Colonic mucosa (tissue), 4 donors: Measurements from ENCODE around the gene AVEN. TPM values are rescaled to one million over a fixed set of nuclear protein-coding genes. Genes with fewer than 3 reads are reported as not detected.

Source experiments
- DNase-seq: peaks from one replicate; pipeline ENCODE4 v3.0.0-alpha.2; 2020
- H3K27ac ChIP-seq: fragments of 200-600 bp; one replicate; pipeline ENCODE4 v1.8.0; 2021
- H3K27me3 ChIP-seq: fragments of 200-600 bp; one replicate; pipeline ENCODE4 v1.8.0; 2021
- H3K36me3 ChIP-seq: fragments of 200-600 bp; one replicate; pipeline ENCODE4 v1.8.0; 2021
- H3K4me1 ChIP-seq: fragments of 200-600 bp; one replicate; pipeline ENCODE4 v1.8.0; 2021; ENCODE audit warnings: mild to moderate bottlenecking
- H3K4me3 ChIP-seq: fragments of 200-600 bp; one replicate; pipeline ENCODE4 v1.8.0; 2021
- H3K9ac ChIP-seq, 2 donors: one replicate each; pipeline ENCODE4 v1.7.0; 2013; ENCODE audit warnings: control low read depth in 2 of 2, low read depth in 2 of 2, low read length in 2 of 2
- H3K9me3 ChIP-seq: fragments of 200-600 bp; one replicate; pipeline ENCODE4 v1.8.0; 2021
- CTCF ChIP-seq: fragments of 200-600 bp; IDR thresholded peaks from one replicate; pipeline ENCODE4 v1.8.0; 2022; ENCODE audit warnings: antibody characterized with exemption, mild to moderate bottlenecking
- intact Hi-C: fragments of 100-400 bp; cut with DNase I; formaldehyde crosslinking; loops from one replicate; pipeline ENCODE4 v1.14.1; 2022
- total RNA-seq, 2 donors: library from RNA; stranded (reverse); fragmentation: NEBNext Ultra II Directional in 1 of 2; extraction: Animal tissue kit (Norgen Biotek cat#: 25700) in 1 of 2; gene quantifications; one replicate each; pipeline ENCODE4 v1.2.1, GENCODE V29; 2021
- donor health status: healthy.
- donor health status: DM: no; HTN: no; CAD: no.
- donor health status: DM: no; HTN: no; CAD: no.

The AVEN gene
- total RNA-seq, 2 donors from 2014 or later = 10.0 to 13.9 TPM

- intact Hi-C loops = no loop called here
- no peak for TF ChIP-seq CTCF
- no peaks in the 10 kb centered on the region for H3K36me3 ChIP-seq
- H3K4me1 ChIP-seq = no peaks in the 10 kb centered on the region
- H3K9me3 ChIP-seq = no peaks in the 10 kb centered on the region
- no peak overlapping the region for H3K4me3 ChIP-seq
- DNase-seq = no peak
- no peak overlapping the region for H3K27ac ChIP-seq
- no peaks in the 10 kb centered on the region for H3K27me3 ChIP-seq
- no peak overlapping the region for H3K9ac ChIP-seq
Measured at GRCh38 chr15:33852094-33852493, 186.9 kb downstream of the AVEN start.

- no peak overlapping the region for H3K9ac ChIP-seq
- H3K27ac ChIP-seq = no peak overlapping the region
- H3K27me3 ChIP-seq = no peaks in the 10 kb centered on the region
- no peak for TF ChIP-seq CTCF
- intact Hi-C loops = no loop called here
- H3K4me1 ChIP-seq = no peaks in the 10 kb centered on the region
- no peaks in the 10 kb centered on the region for H3K9me3 ChIP-seq
- H3K4me3 ChIP-seq = no peak overlapping the region
- H3K36me3 ChIP-seq = no peaks in the 10 kb centered on the region
- no peak for DNase-seq
Measured at GRCh38 chr15:33851079-33851478, 187.9 kb downstream of the AVEN start.

GRCh38 chr15:33848011-33848410, 191.0 kb downstream of the AVEN start:
- H3K9ac ChIP-seq = no peak overlapping the region
- no peaks in the 10 kb centered on the region for H3K36me3 ChIP-seq
- H3K9me3 ChIP-seq = no peaks in the 10 kb centered on the region
- H3K27ac ChIP-seq = no peak overlapping the region
- H3K4me3 ChIP-seq = no peak overlapping the region
- intact Hi-C loops = no loop called here
- H3K4me1 ChIP-seq = no peaks in the 10 kb centered on the region
- H3K27me3 ChIP-seq = no peaks in the 10 kb centered on the region
- TF ChIP-seq CTCF = no peak
- no peak for DNase-seq

GRCh38 chr15:33846862-33847261, 192.1 kb downstream of the AVEN start:
- H3K9ac ChIP-seq = no peak overlapping the region
- H3K36me3 ChIP-seq = no peaks in the 10 kb centered on the region
- H3K4me1 ChIP-seq = no peaks in the 10 kb centered on the region
- no peaks in the 10 kb centered on the region for H3K27me3 ChIP-seq
- no peak for DNase-seq
- H3K27ac ChIP-seq = no peak overlapping the region
- no peak overlapping the region for H3K4me3 ChIP-seq
- TF ChIP-seq CTCF = no peak
- intact Hi-C loops = no loop called here
- no peaks in the 10 kb centered on the region for H3K9me3 ChIP-seq

- Histone ChIP-seq H3K27me3 (no peaks in the 10 kb centered on the region), H3K4me3 (no peak overlapping the region), H3K36me3 (no peaks in the 10 kb centered on the region), H3K9ac (no peak overlapping the region), H3K9me3 (no peaks in the 10 kb centered on the region), H3K4me1 (no peaks in the 10 kb centered on the region), H3K27ac (no peak overlapping the region)
- TF ChIP-seq CTCF = no peak
- intact Hi-C loops = no loop called here
- no peak for DNase-seq
Measured at GRCh38 chr15:33846142-33846541, 192.9 kb downstream of the AVEN start.

GRCh38 chr15:33844597-33844996, 194.4 kb downstream of the AVEN start:
- H3K4me3 ChIP-seq = no peak overlapping the region
- H3K9me3 ChIP-seq = no peaks in the 10 kb centered on the region
- no peaks in the 10 kb centered on the region for H3K4me1 ChIP-seq
- no peak overlapping the region for H3K9ac ChIP-seq
- H3K36me3 ChIP-seq = no peaks in the 10 kb centered on the region
- no peak overlapping the region for H3K27ac ChIP-seq
- TF ChIP-seq CTCF = no peak
- DNase-seq = no peak
- no peaks in the 10 kb centered on the region for H3K27me3 ChIP-seq
- intact Hi-C loops = no loop called here
